Eye (tissue), 1 donor: ENCODE measurements around the gene APEH.
"Not testable (repeated sequence)": the region's sequence is repeated elsewhere in the genome, so short reads cannot be mapped to it uniquely, and the experiment has no call there.

Experiments used
- DNase-seq: peaks from one replicate; pipeline ENCODE4 v3.0.0-alpha.2; 2015

The APEH gene

DNA sequence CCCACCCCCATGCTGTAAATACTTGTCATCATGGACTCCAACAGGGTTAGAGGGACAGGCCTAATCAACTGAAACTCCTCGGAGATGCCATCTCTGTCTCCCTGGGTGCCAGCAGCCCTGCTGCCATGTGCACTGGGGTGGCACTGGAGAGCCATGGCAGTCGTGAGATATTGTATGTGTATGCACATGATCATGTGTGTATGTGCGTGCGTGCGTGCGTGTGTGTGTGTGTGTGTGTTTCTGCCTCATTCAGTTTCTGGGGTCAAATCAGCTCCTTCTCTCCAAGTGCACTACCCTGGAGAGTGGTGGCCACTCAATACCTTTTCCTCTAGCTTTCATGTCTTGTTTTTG lies 3.2 kb upstream of the APEH start:
- no peak for DNase-seq

DNA sequence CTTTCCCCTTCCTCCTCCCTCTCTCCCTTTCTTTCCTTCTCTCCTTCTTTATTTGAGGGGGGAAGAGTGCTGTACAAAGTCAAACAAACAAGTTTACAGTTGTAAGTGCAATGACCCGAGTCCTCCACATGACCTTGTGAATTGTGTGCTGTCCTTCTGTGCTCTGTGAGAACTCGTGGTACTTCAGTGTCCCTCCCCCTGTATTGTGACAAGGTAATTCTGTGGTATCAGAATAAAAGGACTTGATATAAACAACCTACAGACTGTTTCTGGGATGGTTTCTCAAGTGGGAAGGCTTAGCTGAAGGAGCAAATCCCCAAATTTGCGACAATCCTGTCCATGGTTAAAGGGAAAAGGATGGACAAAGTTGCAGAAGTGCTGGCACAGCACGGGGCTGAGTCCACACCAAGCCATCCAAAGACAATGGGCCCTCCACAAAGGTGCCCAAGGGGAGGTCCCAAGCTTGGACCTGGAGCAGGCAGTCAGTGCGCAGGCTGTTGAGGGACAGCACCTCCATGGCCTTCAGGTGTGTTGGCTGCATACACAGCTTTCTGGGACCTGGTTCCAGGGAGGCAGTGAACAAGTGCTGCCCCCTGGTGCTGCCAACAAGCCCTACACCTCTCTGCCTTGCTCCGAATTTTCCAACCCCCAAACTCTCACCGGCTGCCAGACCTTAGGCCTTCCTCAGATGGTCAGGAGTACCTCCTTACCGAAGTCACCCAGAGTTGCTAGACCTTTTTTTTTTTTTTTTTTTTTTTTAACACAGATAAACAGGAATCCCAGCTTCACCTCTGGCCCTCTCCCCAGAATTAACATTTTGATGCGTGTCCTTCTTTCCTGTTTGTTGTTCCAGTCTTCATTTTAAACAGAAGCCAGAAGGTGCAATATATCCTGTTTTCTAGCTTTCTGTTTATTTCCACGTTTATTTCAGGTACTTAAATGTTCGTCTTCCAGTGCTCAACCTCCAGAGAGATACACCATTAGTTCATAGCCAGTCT lies 2.6 kb upstream of the APEH start:
- peak; percentile 91 for DNase-seq

DNA sequence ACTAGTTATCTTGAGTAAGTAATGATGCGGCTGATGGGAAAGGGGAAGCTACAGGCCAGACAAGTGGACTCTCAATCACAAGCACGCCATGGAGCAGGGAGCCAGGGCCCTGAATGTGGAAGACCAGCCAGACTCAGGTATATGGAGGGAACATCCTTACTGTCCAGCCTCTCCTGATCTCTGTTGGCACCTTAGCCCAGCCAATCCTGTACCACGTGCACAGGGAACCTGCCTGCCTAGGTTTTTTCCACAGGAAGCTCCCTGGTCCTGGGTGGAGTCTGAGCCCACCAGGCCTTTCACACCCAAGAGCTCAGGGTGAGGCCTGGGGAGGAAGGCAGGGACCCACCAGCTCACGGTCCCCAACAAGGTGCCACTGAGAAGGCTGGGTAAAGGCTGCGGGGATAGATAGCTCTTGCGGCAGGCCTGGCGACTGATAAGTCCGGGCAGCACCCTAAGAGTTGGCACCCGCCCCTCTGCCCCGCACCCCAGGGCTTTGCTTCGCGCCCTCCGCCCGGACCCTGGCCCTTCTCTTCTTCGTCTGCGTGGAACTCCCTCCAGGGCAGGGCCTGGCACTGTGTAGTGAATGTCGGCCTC lies 933 bp upstream of the APEH start:
- no peak for DNase-seq

DNA sequence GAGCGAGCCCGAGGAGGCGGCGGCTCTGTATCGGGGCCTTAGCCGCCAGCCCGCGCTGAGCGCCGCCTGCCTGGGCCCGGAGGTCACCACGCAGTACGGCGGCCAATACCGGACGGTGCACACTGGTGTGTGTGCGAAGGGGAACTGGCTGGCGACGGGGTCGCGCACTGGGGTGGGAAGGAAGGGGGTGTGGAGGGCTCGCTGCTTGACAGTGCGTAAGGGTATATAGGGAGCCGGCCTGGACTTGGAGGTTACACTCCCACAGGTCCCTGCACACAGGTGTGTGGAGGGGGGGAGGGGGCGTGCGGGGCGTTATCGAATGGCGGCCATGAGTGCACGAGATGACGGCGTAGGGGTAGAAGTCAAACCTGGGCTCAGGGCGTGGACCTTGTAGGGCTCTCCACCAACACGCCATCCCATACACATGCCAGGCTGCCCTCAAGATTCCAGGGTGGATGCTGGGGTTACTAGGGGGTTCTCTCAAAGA lies 389 bp downstream of the APEH start:
- DNase-seq: no peak

DNA sequence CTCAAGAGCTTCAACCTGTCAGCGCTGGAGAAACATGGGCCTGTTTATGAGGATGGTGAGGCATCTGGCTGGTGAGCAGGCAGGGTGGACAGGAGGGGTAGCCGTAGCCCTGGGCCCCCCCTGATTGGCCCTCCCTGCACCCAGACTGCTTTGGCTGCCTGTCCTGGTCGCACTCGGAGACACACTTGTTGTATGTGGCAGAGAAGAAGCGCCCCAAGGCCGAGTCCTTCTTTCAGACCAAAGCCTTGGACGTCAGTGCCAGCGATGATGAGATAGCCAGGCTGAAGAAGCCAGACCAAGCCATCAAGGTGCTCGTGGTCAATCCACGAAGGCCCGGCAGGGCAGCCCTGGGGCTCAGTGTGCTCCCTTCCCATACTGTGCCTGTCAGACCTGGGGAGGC lies 1.8 kb downstream of the APEH start:
- no peak for DNase-seq

DNA sequence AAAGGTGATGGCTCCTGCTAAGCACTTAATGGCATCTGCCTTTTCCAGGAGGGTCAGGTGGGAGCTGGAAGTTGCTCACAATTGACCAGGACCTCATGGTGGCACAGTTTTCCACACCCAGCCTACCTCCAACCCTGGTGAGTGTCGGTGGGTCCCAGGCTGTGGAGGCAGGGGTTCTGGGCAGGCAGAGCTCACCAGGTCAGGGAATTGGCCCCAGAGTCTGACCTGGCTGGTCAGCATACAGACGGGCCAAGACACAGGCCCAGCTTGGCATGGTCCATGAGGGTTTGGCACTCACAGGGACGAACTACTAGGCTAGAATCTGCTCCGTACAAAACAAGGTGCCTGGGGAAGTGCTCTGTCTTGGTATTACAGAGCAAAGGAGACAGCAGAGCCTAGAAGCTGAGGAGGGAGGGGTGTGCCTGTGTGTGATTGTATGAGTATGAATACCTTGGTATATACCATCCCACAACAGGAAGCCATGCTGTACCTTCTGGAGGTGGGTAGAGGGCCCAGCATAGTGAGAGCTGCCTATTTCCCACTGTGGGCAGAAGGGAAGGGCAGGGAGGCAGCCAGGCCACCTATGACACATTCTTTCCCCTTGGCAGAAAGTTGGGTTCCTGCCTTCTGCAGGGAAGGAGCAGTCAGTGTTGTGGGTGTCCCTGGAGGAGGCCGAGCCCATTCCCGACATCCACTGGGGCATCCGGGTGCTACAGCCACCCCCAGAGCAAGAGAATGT lies 6.5 kb downstream of the APEH start:
- no peak for DNase-seq

DNA sequence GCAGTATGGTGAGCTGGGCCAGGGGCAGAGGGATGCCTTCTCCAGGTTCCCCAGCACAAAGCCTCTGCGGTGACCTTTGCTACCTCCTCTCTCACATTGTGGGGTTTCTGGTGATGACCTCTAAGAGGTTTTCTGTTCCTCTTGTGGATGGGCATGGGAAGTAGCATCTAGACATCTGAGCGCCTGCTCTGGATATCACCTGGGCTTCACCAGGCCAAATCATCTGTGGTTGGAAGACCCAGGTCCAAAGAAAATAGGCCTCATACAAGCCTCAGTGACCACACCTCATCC lies 7.0 kb downstream of the APEH start:
- no peak for DNase-seq

DNA sequence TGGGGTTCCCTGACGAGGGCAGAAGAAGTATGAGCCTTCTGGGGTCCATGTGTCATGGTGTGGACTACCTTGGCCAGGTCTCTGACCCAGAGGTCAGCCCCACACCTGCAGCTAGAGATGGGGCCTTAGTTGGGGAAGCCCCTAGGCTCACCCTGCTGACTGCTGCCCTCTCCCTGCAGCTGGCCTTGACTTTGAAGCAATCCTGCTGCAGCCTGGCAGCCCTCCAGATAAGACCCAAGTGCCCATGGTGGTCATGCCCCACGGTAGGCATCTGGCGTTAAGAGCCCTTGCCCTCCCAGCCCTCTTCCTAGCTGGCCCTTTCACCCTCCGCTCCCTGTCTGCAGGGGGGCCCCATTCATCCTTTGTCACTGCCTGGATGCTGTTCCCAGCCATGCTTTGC lies 7.4 kb downstream of the APEH start:
- no peak for DNase-seq

DNA sequence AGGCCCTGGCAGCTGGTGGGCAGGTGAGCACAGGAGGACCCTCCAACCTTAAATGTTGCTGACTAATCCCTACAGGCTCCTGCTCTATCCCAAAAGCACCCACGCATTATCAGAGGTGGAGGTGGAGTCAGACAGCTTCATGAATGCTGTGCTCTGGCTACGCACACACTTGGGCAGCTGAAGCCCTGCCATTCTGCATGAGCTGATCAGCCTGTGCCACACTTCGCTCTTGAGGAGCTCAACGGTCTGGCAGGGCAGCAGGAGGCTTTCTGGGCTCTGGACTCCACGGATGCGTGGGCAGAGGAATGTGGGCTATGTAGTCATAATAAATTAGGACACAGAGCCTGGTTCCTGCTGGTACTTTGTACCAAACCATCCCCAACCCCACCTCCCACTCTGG lies 9.0 kb downstream of the APEH start:
- no peak for DNase-seq

DNA sequence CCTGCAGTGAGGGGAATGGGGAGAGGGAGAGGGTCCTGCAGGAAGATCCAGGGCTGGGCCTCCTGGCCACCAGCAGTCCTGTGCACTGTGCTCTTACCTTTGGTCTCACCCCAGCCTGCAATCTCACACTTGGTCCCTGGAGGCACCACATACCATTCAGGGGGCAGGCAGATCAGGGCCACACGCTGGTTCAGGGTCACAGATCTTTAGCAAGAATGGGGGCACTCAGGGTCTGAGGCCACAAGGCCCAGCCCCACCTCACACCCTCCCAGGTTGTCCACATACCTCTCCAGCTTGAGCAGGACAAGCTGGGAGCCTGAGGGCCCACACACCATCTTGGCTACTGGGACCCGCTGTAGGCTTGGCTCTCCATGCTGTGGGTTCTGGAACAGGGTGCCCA lies 10.3 kb downstream of the APEH start:
- DNase-seq: not testable (repeated sequence)

DNA sequence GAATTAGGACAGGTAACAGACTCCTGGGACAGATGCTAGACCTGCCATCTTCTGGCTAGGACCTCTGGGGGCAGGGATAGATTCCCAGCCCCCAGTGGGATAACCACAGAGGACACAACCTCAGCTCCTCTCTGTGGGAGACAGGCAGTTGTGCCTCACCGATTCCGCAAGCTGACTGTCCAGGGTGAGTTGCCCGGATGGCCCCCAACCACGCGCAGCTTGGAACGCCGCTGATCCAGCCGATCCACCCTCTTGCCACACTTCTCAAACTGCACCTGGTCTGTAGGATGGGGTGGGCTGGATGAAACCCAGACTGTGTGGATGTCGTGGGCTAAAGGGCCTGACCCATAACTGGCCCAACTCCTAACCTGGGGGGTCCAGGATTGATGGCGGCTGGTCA lies 11.0 kb downstream of the APEH start:
- DNase-seq: not testable (repeated sequence)

DNA sequence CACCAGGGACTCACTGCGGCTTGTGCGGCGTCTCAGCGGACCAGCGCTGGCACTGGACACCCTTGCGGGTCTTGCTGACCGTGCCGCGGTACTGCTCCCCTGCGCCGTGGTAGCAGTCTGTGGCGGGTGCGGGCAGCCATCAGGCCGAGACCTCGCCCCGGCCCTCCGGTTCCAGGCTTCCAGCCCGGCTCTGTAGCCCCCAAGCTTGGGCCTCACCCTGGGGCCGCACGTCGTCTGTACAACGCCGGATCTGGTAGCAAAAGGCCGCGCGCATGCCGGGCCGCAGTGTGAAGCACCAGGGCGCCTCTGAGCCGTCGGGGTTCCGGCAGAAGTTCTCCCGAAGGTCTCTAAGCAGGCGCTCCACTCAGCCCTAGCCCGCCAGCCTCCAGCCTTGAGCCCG lies 11.7 kb downstream of the APEH start:
- not testable (repeated sequence) for DNase-seq

DNA sequence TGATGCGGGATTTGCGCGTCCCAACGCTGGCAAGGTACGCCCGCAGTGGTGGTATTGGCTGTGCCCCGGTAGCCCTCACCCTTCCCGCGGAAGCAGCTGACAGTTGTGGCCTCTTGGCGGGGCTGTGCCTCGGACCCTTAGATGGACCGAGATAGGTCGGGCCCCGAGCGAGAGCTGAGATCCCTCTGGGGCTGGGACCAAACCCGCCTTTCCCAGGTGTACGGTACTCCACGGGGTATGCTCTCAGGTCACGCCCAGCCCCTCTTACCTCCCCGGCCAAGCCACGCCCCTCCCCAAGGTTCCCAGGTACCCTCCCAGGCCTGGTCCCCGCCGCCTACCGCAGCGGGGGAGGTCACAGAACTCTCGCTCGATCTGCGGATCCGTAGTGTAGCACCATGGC lies 12.2 kb downstream of the APEH start:
- DNase-seq: peak; percentile 51

DNA sequence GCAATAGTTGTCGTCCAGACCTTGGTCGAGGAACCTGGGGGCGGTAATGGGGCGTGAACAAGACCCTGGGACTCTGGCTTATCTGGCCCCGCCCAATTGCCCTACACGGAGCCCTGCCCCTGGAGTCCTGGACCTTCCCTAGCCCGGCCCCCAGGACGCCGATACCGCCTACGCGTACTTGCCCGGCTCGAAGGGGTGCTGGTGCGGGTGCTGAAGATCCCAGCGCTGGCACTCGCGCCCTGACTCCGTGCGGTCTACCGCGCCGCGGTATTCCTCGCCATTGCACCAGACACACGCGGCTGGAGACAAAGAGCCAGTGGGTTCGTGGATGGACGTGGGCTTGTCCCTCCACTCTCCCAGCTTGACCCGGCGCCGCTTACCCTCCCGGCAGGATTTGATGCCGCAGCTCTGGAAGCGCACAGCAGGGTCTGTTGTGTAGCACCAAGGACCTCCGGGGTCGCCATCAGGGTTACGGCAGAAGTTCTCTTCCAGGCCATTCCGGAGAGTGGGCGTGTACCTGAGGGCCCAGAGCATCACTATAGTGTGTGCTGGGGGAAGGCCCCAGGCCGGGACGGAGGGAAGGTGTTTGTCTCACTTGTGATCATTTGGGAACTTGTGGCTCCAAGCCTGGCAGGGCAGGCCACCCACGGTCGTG lies 12.7 kb downstream of the APEH start:
- DNase-seq: peak; percentile 78

DNA sequence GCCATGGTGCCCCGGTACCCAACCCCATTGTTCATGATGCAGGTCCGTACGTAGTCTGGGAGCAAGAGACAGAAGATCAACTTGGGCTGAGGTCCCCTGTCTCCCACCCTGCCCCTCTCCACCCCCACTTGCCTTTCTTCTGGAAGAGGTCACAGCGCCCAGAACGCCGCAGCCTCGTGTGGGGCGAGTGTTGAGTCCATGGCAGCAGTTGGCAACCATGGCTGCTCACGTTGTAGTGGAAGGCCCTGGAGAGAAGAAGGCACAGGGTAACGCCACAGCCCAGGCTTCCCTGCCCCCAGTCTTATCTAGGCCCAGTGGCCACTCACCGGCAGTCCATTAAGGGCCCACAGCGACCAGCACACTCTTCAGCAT lies 13.3 kb downstream of the APEH start:
- DNase-seq: not testable (repeated sequence)

DNA sequence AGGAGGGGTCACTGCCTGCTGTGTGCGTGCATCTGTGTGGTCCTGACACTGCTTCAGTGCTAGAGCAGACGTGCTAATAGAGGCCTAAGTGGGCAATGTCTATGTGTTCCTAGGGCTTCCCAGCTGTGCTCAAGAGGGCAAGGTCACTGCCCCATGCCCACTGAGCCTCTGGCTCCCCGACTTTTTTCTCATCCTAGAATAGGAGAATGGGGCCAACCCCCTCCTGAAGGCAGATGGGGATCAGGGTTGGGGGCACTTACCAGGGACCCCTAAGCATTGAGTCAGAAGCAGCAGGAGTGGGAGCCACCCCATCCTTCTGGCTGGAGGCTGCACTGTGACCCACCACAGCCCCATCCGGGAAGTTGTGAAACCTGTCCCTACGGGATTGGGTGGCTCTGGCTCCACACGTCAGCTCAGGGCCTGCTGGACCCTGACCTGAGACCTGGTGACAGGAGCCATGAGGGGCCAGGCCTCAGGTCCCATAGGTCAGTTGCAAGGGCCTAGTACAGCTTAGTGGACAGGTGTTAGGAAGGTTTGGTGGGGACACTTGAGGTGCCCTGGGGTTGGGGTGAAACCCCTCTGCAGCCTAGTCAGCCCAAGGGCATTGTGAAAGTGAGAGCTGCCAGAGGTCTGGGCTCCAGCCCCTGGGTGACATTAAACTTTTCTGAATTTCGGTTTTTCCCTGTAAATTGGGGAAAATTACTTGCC lies 14.3 kb downstream of the APEH start:
- not testable (repeated sequence) for DNase-seq

DNA sequence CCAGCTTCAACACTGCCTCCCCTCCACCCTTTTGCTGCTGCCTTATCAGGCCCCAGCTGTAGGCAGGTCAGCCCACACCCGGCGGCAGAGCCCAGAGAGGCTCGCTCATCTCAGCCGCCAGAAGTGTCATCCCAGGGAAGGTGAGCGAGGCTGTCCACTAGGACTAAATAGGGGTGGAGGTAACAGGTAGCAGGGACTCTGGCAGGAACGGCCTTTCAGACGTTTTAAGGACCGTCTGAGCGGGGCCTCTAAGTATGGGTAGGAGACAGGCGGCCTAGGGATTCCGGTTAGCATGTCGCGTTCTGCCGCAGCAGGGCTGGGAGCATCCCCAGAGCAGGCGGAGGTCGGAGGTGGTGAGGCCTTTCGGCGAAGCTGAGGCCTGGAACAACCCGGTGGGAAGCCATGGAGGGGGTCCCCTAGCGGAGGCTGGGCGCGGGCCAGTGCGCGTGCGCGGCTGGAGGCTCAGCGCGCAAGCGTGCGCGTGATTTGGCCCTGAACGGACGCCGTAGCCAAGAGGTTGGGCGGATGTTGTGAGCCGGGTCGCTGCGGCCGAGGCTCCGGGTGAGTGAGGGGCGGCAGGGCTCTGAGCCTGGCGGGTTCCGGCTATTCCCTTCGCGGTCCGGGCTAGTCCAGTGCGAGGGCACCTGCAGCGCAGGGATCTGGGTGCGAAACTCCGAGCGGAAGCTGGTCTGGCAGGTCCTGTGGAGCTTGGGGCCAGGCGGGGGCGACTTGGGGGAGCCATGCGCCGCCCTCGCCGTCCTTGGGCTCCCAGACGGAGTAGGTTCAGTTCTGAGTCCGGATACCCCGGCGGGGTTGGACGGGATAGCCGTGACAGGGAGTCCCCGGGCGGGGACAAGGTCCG lies 15.1 kb downstream of the APEH start, which contains the start of the genes MST1 and RNF123:
Gene MST1, minus strand, starts transcription at position 429 of the 862 bp plus-strand sequence. CDS start 783 bp downstream, outside the sequence.
Gene RNF123, plus strand, starts transcription at position 512 of the 862 bp plus-strand sequence. CDS start 1,609 bp downstream, outside the sequence.
- peak; percentile 98 for DNase-seq

DNA sequence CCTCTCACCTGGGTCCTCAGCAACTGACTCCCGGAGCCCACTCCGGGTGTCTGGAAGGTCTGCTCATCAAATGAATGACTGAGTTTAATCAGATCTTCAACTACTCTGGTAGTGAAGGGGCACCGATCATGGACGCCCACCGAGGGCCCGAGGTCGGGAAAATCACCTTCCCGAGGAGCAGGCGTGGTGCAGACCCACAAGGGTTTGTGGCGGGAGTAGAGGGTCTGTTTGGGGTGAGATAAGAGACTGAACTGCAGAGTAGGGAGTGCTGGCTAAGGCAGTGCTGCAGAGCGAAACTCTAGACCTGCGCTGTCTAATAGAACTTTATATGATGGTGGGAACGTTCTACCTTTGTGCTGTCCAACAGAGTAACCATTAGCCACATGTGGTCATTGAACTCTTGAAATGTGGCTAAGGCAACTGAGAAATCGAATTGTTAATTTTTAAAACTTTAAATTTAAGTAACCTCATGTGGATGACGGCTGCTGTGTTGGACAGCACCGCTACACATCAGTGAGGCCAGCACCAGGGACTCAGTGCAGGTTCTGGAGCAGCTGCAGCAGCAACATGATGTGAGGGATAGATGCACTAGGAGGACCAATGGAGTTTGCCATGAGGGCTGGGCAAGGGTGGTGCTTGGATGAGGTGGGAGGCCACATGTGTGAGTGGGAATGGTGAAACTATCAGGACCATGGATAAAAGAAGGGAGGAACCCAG lies 15.9 kb downstream of the APEH start:
- not testable (repeated sequence) for DNase-seq

DNA sequence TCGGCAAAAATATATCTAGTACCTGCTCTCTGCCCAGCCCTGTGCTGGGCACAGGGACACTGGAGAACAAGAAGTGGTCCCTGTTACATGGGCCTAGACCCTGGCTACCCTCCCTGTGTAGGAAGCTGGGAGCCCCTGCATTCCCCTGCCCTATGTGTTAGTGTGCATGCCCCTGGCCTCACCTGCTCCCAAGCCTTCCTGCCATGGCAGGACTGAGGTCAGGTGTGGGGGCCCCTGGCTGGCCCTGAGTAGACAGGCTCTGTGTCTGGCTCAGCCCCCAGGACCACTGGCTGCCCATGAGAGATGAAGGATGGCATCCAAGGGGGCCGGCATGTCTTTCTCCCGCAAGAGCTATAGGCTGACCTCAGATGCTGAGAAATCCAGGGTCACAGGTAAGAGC lies 16.7 kb downstream of the APEH start:
- DNase-seq: not testable (repeated sequence)

DNA sequence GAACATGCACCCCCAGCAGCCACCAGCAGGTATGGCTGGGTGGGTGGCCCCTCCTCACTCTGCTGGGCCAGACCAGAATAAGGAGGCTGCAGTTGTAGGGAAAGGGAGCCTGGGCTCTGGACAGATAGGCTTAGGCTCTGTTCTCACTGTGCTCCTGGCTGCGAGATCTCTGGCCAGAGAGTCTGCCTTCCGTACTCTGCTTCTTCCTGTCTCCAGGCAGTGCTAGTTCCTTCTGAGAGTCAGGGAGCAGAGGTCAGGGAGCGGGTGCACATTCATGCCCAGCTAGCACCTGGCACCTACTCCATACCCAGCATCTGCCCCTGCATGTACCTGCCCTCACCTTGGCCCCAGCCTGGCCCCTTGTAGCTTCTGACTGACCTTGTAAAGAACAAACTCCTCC lies 17.3 kb downstream of the APEH start:
- not testable (repeated sequence) for DNase-seq
